NB4 (cell line): ENCODE results near the gene SMR3B.

Experiments
- DNase-seq: peaks from one replicate; pipeline ENCODE4 v3.0.0; 2010; ENCODE audit warnings: low read depth
- H3K4me3 ChIP-seq: one replicate; pipeline ENCODE4 v1.5.1; 2011; ENCODE audit warnings: mild to moderate bottlenecking, low read depth, low read length, moderate library complexity
- MYC ChIP-seq: IDR thresholded peaks from 2 replicates; pipeline ENCODE4 v1.6.1; 2011; ENCODE audit warnings: low read depth, low read length
- POLR2A ChIP-seq: IDR thresholded peaks from 2 replicates; pipeline ENCODE4 v1.6.1; 2011; ENCODE audit warnings: mild to moderate bottlenecking; ENCODE audit not compliant: insufficient read length; ENCODE audit errors: extremely low read depth
- TF ChIP-seq, protein P1 (sequence below): IDR thresholded peaks from 2 replicates; pipeline ENCODE4 v1.6.1; 2011; ENCODE audit warnings: low read depth, low read length
- TF ChIP-seq, protein P2 (sequence below): IDR thresholded peaks from one replicate; pipeline ENCODE4 v1.5.1; 2012; ENCODE audit warnings: low read depth, low read length

Gene SMR3B

DNA sequence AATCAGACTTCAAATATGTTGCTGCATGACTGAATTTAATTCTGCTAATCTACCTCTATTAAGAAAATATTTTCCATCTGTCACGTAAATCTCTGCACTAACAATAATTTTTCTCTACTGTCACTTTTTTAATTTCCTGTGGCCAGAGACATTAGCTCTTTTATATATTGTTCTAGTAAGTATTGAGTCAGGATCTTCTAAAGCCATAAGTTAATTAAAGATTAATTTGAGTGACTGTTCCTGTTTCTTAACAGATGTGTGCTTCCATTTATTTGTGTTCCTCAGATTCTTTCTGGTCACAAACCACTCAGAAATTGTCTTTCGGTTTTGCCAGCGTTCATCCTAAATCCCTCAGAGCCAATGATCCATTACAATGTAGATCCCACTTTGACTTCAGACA lies 2.4 kb upstream of the SMR3B start:
- TF ChIP-seq, protein P1, sequence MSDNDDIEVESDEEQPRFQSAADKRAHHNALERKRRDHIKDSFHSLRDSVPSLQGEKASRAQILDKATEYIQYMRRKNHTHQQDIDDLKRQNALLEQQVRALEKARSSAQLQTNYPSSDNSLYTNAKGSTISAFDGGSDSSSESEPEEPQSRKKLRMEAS = no peak
- TF ChIP-seq, protein P2, sequence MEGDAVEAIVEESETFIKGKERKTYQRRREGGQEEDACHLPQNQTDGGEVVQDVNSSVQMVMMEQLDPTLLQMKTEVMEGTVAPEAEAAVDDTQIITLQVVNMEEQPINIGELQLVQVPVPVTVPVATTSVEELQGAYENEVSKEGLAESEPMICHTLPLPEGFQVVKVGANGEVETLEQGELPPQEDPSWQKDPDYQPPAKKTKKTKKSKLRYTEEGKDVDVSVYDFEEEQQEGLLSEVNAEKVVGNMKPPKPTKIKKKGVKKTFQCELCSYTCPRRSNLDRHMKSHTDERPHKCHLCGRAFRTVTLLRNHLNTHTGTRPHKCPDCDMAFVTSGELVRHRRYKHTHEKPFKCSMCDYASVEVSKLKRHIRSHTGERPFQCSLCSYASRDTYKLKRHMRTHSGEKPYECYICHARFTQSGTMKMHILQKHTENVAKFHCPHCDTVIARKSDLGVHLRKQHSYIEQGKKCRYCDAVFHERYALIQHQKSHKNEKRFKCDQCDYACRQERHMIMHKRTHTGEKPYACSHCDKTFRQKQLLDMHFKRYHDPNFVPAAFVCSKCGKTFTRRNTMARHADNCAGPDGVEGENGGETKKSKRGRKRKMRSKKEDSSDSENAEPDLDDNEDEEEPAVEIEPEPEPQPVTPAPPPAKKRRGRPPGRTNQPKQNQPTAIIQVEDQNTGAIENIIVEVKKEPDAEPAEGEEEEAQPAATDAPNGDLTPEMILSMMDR = no peak
- no peak for TF ChIP-seq MYC
- no peak for TF ChIP-seq POLR2A
- no peak overlapping the region for H3K4me3 ChIP-seq
- no peak for DNase-seq

DNA sequence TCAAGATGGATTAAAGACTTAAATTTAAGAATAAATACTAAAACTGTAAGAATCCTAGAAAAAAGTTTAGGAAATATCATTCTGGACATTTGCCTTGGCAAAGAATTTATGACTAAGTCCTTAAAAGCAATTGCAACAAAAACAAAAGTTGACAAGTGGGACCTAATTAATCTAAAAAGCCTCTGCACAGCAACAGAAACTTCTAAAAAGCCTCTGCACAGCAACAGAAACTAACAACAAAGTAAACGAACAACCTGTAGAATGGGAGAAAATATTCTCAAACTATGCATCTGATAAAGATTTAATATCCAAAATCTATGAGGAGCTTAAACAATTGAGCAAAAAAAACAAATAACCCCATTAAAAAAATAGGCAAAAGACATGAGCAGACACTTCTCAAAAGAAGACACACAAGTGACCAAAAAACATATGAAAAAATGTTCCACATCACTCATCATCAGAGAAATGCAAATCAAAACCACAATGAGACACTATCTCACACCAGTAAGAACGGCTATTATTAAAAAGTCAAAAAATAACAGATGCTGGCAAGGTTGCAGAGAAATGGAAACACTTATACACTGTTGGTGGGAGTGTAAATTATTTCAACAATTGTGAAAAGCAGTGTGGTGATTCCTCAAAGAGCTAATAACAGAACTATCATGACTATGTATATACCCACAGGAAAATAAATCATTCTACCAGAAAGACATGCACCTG lies 9.3 kb downstream of the SMR3B start:
- no peak for DNase-seq
- TF ChIP-seq, protein P1 = no peak
- TF ChIP-seq MYC (no peak), POLR2A (no peak)
- TF ChIP-seq, protein P2 = no peak
- no peak overlapping the region for H3K4me3 ChIP-seq

DNA sequence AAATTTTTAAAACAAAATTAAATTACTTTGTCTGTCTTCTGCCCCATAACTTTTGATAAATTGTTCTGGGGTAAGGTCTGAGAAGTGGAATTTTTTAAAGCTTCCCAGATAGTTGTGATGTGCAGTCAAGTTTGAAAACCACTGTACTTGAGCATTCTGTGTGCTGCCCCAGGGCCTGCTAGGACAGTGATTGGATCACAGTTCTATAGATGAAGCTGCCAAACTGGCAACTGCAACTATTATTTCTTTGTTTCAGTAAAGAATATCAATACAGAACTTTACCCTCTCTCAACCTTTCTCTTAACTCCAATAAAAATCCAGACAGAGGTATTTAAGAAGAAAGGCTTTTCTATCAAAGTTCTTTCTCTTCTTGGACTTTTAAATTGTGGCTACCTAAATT lies 14.6 kb downstream of the SMR3B start, which contains the start of gene OPRPN:
OPRPN (plus strand) TSS at position 361 of the 400 bp plus-strand sequence. CDS start 1,346 bp downstream, outside the sequence.
- no peak within 1 kb of the TSS for H3K4me3 ChIP-seq
- no peak for TF ChIP-seq POLR2A
- TF ChIP-seq, protein P1 = no peak
- no peak for TF ChIP-seq MYC
- TF ChIP-seq, protein P2 = no peak
- DNase-seq = no peak

DNA sequence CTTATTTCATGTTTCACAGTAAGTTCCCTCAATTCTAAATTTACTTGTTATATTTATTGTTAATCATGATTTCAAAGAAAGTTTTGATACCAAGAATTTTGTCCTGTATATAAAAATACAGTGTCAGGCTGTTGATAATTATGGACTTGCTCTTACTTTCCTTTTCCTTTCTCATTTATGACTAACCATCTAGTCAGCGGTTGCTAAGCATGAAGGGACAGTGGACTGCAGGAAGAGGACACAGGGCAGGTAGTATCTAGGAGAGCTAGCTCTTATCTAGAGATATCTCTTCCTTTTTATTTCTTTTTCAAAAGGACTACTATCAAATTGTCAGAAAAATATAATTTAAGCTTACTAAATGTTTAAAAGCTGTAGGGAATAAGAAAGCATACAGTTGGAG lies 16.4 kb downstream of the SMR3B start:
- H3K4me3 ChIP-seq = no peak overlapping the region
- DNase-seq = no peak
- TF ChIP-seq MYC (no peak), POLR2A (no peak)
- TF ChIP-seq, protein P2 = no peak
- TF ChIP-seq, protein P1 = no peak

DNA sequence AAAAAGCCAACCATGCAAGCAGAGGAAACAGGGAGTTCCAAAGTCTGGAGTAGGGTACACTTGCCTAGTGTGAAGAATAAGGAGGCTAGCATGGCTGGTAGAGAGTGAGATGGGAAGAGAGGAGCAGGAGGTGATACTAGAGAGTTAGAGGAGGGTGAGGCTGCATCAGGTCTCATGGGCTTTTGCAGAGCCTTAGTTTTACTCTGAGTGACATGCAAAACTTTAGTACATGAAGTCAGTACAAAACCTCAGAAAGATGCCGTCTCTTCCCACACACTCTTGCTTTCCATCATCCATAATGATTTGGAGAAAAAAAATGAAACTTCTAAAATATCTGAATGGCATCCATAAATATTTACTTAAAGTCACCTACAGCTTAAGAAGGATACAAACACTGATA lies 19.8 kb downstream of the SMR3B start:
- no peak overlapping the region for H3K4me3 ChIP-seq
- TF ChIP-seq, protein P1 = no peak
- TF ChIP-seq, protein P2 = no peak
- TF ChIP-seq MYC (no peak), POLR2A (no peak)
- DNase-seq = no peak
